Loucy (cell line): Measurements from ENCODE around the gene KRTAP1-4.

Experiments used
- H2AFZ ChIP-seq: fragments of 200-600 bp; sonication (generic); 2 replicates; pipeline ENCODE4 v1.6.0; 2016; ENCODE audit warnings: antibody characterized with exemption, mild to moderate bottlenecking, low read length, moderate library complexity
- H3F3A ChIP-seq: fragments of 200-600 bp; 2 replicates; pipeline ENCODE4 v1.6.0; 2016; ENCODE audit warnings: antibody characterized with exemption, low read depth, mild to moderate bottlenecking
- H3K27me3 ChIP-seq: fragments of 200-600 bp; sonication (generic); 2 replicates; pipeline ENCODE4 v1.6.1; 2014; ENCODE audit warnings: low read length, mild to moderate bottlenecking; ENCODE audit not compliant: insufficient read depth, poor library complexity, severe bottlenecking
- H3K36me3 ChIP-seq: fragments of 200-600 bp; sonication (generic); 2 replicates; pipeline ENCODE4 v1.6.1; 2016; ENCODE audit warnings: low read length; ENCODE audit not compliant: insufficient read depth
- H3K4me1 ChIP-seq: fragments of 200-600 bp; sonication (generic); 2 replicates; pipeline ENCODE4 v1.5.1; 2014; ENCODE audit warnings: low read length, mild to moderate bottlenecking; ENCODE audit not compliant: insufficient read depth, poor library complexity, severe bottlenecking
- H3K4me2 ChIP-seq: fragments of 200-600 bp; sonication (generic); 2 replicates; pipeline ENCODE4 v1.6.0; 2014; ENCODE audit warnings: antibody characterized with exemption, low read length, low read depth, mild to moderate bottlenecking; ENCODE audit not compliant: poor library complexity, severe bottlenecking
- H3K4me3 ChIP-seq: fragments of 200-600 bp; sonication (generic); 2 replicates; pipeline ENCODE4 v1.5.1; 2014; ENCODE audit warnings: low read length, mild to moderate bottlenecking, mixed read lengths; ENCODE audit not compliant: poor library complexity, severe bottlenecking
- H3K79me2 ChIP-seq: fragments of 200-600 bp; sonication (generic); 2 replicates; pipeline ENCODE4 v1.6.1; 2014; ENCODE audit warnings: low read length; ENCODE audit not compliant: insufficient read depth
- H3K9ac ChIP-seq: fragments of 200-600 bp; sonication (generic); 2 replicates; pipeline ENCODE4 v1.6.0; 2014; ENCODE audit warnings: mild to moderate bottlenecking, low read depth, low read length, moderate library complexity; ENCODE audit not compliant: poor library complexity, severe bottlenecking
- H3K9me2 ChIP-seq: fragments of 200-600 bp; sonication (generic); replicated peaks from 2 replicates; pipeline ENCODE4 v1.6.1; 2016; ENCODE audit warnings: low read depth, low read length, mixed read lengths
- H3K9me3 ChIP-seq: fragments of 200-600 bp; sonication (generic); 2 replicates; pipeline ENCODE4 v1.6.1; 2014; ENCODE audit warnings: mild to moderate bottlenecking, antibody characterized with exemption, low read length, low read depth; ENCODE audit not compliant: insufficient read depth
- H4K20me1 ChIP-seq: fragments of 200-600 bp; sonication (generic); 2 replicates; pipeline ENCODE4 v1.6.0; 2014; ENCODE audit warnings: antibody characterized with exemption, low read length, mild to moderate bottlenecking; ENCODE audit not compliant: insufficient read depth, poor library complexity, severe bottlenecking
- EZH2phosphoT487 ChIP-seq: fragments of 200-600 bp; IDR thresholded peaks from 2 replicates; pipeline ENCODE4 v1.6.1; 2018; ENCODE audit warnings: antibody characterized with exemption, mild to moderate bottlenecking, moderate library complexity, borderline replicate concordance
- TF ChIP-seq, protein P1 (sequence below): fragments of 200-600 bp; sonication (generic); conservative IDR thresholded peaks from 2 replicates; pipeline ENCODE4 v1.5.1; 2014; ENCODE audit warnings: mild to moderate bottlenecking, antibody characterized with exemption, low read length

The KRTAP1-4 gene

DNA sequence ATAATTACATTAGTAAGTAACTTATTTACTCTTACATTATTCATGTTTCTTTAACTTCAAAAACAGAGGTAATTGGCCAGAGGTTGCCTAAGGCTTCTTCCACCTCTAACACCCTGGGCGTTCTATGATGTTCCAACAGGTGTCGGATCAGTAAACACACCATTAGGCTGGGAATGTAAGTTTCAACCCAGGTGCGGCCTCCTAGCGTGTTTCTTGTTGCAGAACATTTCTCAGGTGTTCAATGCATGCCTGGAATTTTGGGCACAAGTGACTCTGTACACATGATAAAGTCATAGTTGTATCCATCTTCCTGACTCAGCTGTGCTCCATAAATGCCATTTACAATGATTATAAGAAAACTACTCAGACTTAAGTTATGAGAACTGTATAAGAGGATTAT, 24.0 kb upstream of the KRTAP1-4 start:
- Histone ChIP-seq H3K36me3 (no peaks in the 10 kb centered on the region), H3F3A (no peaks in the 10 kb centered on the region), H3K4me1 (peaks cover 8% of the 10 kb centered on the region), H3K9me2 (no peaks in the 10 kb centered on the region), H3K9ac (no peak overlapping the region), H4K20me1 (no peaks in the 10 kb centered on the region), H2AFZ (no peak overlapping the region), H3K79me2 (no peaks in the 10 kb centered on the region), H3K4me3 (no peak overlapping the region), H3K4me2 (no peak overlapping the region), H3K27me3 (no peaks in the 10 kb centered on the region), H3K9me3 (no peaks in the 10 kb centered on the region)
- TF ChIP-seq EZH2phosphoT487 = no peak
- TF ChIP-seq, protein P1, sequence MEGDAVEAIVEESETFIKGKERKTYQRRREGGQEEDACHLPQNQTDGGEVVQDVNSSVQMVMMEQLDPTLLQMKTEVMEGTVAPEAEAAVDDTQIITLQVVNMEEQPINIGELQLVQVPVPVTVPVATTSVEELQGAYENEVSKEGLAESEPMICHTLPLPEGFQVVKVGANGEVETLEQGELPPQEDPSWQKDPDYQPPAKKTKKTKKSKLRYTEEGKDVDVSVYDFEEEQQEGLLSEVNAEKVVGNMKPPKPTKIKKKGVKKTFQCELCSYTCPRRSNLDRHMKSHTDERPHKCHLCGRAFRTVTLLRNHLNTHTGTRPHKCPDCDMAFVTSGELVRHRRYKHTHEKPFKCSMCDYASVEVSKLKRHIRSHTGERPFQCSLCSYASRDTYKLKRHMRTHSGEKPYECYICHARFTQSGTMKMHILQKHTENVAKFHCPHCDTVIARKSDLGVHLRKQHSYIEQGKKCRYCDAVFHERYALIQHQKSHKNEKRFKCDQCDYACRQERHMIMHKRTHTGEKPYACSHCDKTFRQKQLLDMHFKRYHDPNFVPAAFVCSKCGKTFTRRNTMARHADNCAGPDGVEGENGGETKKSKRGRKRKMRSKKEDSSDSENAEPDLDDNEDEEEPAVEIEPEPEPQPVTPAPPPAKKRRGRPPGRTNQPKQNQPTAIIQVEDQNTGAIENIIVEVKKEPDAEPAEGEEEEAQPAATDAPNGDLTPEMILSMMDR = no peak

GRCh38 chr17:41052566-41052965, 22.6 kb upstream of the KRTAP1-4 start:
- Histone ChIP-seq H4K20me1 (no peaks in the 10 kb centered on the region), H3K79me2 (no peaks in the 10 kb centered on the region), H2AFZ (no peak overlapping the region), H3F3A (no peaks in the 10 kb centered on the region), H3K9me3 (no peaks in the 10 kb centered on the region), H3K4me3 (no peak overlapping the region), H3K9ac (no peak overlapping the region), H3K36me3 (no peaks in the 10 kb centered on the region), H3K27me3 (no peaks in the 10 kb centered on the region), H3K4me2 (no peak overlapping the region), H3K9me2 (no peaks in the 10 kb centered on the region), H3K4me1 (peaks cover 8% of the 10 kb centered on the region)
- no peak for TF ChIP-seq EZH2phosphoT487
- TF ChIP-seq, protein P1 = no peak

GRCh38 chr17:41049110-41049509, 19.1 kb upstream of the KRTAP1-4 start:
- H3K9ac ChIP-seq = no peak overlapping the region
- H2AFZ ChIP-seq = no peak overlapping the region
- peaks cover 8% of the 10 kb centered on the region for H3K4me1 ChIP-seq
- no peak overlapping the region for H3K4me2 ChIP-seq
- H3K9me2 ChIP-seq = no peaks in the 10 kb centered on the region
- no peaks in the 10 kb centered on the region for H4K20me1 ChIP-seq
- H3K27me3 ChIP-seq = no peaks in the 10 kb centered on the region
- H3K79me2 ChIP-seq = no peaks in the 10 kb centered on the region
- TF ChIP-seq, protein P1 = no peak
- no peak for TF ChIP-seq EZH2phosphoT487
- H3F3A ChIP-seq = 0 out of 2 replicates have a peak, but pooled peaks cover 2% of the 10 kb centered on the region
- H3K9me3 ChIP-seq = no peaks in the 10 kb centered on the region
- H3K4me3 ChIP-seq = no peak overlapping the region
- no peaks in the 10 kb centered on the region for H3K36me3 ChIP-seq
